Neural crest cell (in vitro differentiated cells): Measurements from ENCODE around the gene CUX1. TPM values are rescaled to one million over a fixed set of nuclear protein-coding genes. Genes with fewer than 3 reads are reported as not detected.

Experiments
- DNase-seq: peaks from one replicate; pipeline ENCODE4 v3.0.0; 2021; ENCODE audit warnings: low read depth, mixed read lengths, low spot score
- H3K27ac Mint-ChIP-seq: one replicate; pipeline ENCODE4 v1.8.0; 2021; ENCODE audit warnings: mild to moderate bottlenecking, mixed read lengths; ENCODE audit not compliant: unreplicated experiment
- H3K27me3 Mint-ChIP-seq: 2 replicates; pipeline ENCODE4 v1.8.0; 2021; ENCODE audit warnings: low read depth, mild to moderate bottlenecking, mixed read lengths
- H3K36me3 Mint-ChIP-seq: 2 replicates; pipeline ENCODE4 v1.8.0; 2021; ENCODE audit warnings: low read depth, mild to moderate bottlenecking, mixed read lengths
- H3K4me1 Mint-ChIP-seq: 2 replicates; pipeline ENCODE4 v1.8.0; 2021; ENCODE audit warnings: mixed read lengths
- H3K4me3 Mint-ChIP-seq: one replicate; pipeline ENCODE4 v1.8.0; 2021; ENCODE audit warnings: mild to moderate bottlenecking, mixed read lengths
- H3K9me3 Mint-ChIP-seq: 2 replicates; pipeline ENCODE4 v1.8.0; 2021; ENCODE audit warnings: mixed read lengths
- total RNA-seq: library from RNA; stranded (reverse); gene quantifications from 2 replicates; pipeline ENCODE4 v1.2.1, GENCODE V29; 2021
- TF ChIP-seq, protein P1 (sequence below): fragments of 200-600 bp; sonication (generic); conservative IDR thresholded peaks from 2 replicates; pipeline ENCODE4 v1.5.0; 2021; ENCODE audit warnings: antibody characterized with exemption, mild to moderate bottlenecking

The CUX1 gene
- total RNA-seq, 1 donor from 2014 or later: 60.0 TPM

DNA sequence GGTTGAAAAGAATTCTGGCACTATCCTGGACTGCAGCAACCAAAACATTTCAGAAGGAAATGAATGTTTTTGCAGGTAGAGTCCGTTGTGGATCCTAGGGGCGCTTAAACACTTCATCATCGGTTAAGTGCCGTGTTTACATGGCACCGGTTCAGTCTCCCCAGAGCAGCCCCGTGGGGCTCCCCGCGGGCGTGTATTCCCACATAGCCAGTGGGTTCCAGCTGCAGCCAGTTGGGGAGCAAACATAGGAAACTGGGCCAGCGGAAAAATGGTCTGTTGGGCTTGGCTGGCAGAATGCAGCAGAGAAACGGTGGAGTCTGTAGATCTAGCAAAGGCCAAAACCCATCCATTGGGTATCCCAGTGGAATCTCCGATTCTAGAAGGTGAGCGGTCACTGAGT, 356.2 kb downstream of the CUX1 start:
- H3K36me3 Mint-ChIP-seq: peaks cover 6% of the 10 kb centered on the region
- no peak overlapping the region for H3K4me3 Mint-ChIP-seq
- H3K27me3 Mint-ChIP-seq: no peaks in the 10 kb centered on the region
- no peaks in the 10 kb centered on the region for H3K9me3 Mint-ChIP-seq
- DNase-seq: no peak
- TF ChIP-seq, protein P1, sequence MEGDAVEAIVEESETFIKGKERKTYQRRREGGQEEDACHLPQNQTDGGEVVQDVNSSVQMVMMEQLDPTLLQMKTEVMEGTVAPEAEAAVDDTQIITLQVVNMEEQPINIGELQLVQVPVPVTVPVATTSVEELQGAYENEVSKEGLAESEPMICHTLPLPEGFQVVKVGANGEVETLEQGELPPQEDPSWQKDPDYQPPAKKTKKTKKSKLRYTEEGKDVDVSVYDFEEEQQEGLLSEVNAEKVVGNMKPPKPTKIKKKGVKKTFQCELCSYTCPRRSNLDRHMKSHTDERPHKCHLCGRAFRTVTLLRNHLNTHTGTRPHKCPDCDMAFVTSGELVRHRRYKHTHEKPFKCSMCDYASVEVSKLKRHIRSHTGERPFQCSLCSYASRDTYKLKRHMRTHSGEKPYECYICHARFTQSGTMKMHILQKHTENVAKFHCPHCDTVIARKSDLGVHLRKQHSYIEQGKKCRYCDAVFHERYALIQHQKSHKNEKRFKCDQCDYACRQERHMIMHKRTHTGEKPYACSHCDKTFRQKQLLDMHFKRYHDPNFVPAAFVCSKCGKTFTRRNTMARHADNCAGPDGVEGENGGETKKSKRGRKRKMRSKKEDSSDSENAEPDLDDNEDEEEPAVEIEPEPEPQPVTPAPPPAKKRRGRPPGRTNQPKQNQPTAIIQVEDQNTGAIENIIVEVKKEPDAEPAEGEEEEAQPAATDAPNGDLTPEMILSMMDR: no peak
- peaks cover 23% of the 10 kb centered on the region for H3K4me1 Mint-ChIP-seq
- no peak overlapping the region for H3K27ac Mint-ChIP-seq

DNA sequence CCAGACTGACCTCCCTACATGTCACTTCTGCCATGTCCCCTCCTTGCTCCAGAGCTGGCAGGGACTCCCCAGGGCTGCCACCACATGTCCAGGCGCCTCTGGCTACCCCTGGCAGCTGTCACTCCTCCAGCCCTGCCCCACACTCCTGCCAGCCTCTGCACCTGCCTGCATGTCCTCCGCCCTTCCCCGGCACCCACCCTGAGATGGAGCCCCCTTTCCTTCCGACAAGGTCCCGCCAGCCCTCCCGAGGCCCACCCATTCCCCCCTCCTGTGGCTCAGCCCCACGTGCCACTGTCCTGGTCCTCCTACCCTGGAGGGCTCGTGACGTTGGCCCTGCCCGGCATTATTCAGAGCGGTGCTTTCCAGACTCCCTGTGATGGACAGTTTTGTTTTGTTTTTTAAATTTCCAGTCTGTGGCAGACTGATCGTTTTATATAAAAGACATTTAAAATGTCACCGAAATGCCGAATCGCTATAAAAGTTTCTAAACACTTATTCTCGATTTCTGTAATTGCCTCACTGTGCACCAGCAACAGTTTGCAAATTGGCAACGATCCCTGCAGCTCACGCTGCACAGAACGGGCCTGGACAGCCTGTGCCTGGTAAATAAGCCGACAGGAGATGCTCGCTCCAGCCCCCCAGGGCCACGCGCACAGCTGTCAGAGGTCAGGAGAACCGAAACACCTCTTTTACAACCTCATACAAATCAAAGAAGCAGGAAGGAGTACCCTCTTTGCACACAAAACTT, 358.2 kb downstream of the CUX1 start:
- Mint-ChIP-seq H3K4me3 (no peak overlapping the region), H3K9me3 (no peaks in the 10 kb centered on the region), H3K27ac (peak overlapping the region; percentile 4), H3K4me1 (peaks cover 9% of the 10 kb centered on the region), H3K36me3 (peaks cover 6% of the 10 kb centered on the region), H3K27me3 (no peaks in the 10 kb centered on the region)
- DNase-seq: no peak
- TF ChIP-seq, protein P1: no peak

DNA sequence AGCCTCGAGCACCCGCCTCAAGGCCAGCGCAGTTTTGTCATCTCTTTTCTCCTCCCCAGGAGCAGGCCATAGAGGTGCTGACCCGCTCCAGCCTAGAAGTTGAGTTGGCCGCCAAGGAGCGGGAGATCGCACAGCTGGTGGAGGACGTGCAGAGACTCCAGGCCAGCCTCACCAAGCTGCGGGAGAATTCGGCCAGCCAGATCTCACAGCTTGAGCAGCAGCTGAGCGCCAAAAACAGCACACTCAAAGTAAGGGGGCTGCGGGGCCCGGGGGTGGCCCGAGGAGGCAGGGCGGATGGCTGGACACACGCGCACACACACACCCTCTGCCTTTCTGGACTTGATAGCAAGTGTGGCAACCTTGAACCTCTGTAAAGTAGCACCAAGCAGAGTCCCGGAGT, 361.0 kb downstream of the CUX1 start:
- no peaks in the 10 kb centered on the region for H3K27me3 Mint-ChIP-seq
- H3K9me3 Mint-ChIP-seq: no peaks in the 10 kb centered on the region
- DNase-seq: no peak
- H3K27ac Mint-ChIP-seq: no peak overlapping the region
- peaks cover 8% of the 10 kb centered on the region for H3K4me1 Mint-ChIP-seq
- TF ChIP-seq, protein P1: no peak
- no peak overlapping the region for H3K4me3 Mint-ChIP-seq
- H3K36me3 Mint-ChIP-seq: peaks cover 8% of the 10 kb centered on the region

DNA sequence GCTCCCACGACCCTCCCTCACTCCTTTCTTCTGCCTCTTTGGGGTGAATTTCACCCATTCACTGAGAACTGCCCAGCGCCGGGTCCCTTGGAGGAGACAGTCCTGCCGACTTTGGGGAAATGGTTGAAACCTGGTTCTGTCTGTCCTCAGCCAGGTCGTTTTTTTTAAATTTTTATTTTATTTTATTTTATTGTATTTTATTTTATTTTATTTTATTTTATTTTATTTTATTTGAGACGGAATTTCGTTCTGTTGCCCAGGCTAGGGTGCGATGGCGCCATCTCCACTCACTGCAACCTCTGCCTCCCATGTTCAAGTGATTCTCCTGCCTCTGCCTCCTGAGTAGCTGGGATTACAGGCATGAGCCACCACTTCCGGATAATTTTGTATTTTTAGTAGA, 363.3 kb downstream of the CUX1 start:
- Mint-ChIP-seq H3K27me3 (no peaks in the 10 kb centered on the region), H3K36me3 (peaks cover 8% of the 10 kb centered on the region), H3K9me3 (no peaks in the 10 kb centered on the region), H3K4me1 (peaks cover 6% of the 10 kb centered on the region), H3K4me3 (no peak overlapping the region), H3K27ac (no peak overlapping the region)
- TF ChIP-seq, protein P1: no peak
- DNase-seq: no peak

DNA sequence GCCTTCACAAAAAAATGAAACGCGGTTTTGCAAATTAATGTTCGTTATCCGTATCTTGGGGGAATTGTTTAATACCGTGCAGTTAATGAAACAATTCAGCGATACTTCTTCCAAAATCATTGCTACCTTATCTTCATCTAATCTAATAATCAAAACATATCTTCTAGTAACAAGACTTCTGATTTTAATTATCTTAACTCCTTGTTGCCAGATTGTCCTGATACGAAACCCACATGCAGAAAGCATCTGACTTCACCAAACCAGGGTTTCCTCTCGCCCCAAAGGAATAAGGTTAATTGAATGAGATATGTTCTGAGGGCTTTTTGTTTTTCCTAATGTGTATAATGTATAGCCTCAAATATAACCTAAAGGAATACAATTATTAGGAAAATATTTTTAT, 364.1 kb downstream of the CUX1 start:
- Mint-ChIP-seq H3K27ac (no peak overlapping the region), H3K9me3 (no peaks in the 10 kb centered on the region), H3K4me1 (no peaks in the 10 kb centered on the region), H3K4me3 (no peak overlapping the region), H3K27me3 (no peaks in the 10 kb centered on the region), H3K36me3 (peaks cover 4% of the 10 kb centered on the region)
- DNase-seq: no peak
- TF ChIP-seq, protein P1: no peak
